Gastrocnemius medialis (tissue), 4 donors: ENCODE measurements around the gene CA12. TPM values are rescaled to one million over a fixed set of nuclear protein-coding genes. Genes with fewer than 3 reads are reported as not detected.

ENCODE experiments used
- ATAC-seq, 2 donors: fragments of 150-250 bp; one replicate each; pipeline ENCODE4 v1.9.1; 2016
- DNase-seq, 2 donors: peaks; one replicate each; pipeline ENCODE4 v3.0.0-alpha.2; 2019
- H3K27ac ChIP-seq, 4 donors: fragments of 200-600 bp; sonication (generic); 1 replicate in 1 of 4; 2 replicates in 3 of 4; pipeline ENCODE4 v1.5.1; 2016 to 2018; ENCODE audit warnings: mild to moderate bottlenecking in 2 of 4, moderate library complexity in 1 of 4
- H3K27me3 ChIP-seq, 3 donors: fragments of 200-600 bp; sonication (generic) in 2 of 3; 1 replicate in 1 of 3; 2 replicates in 2 of 3; pipeline versions ENCODE4 v1.5.1 to v1.6.0; 2016 to 2019; ENCODE audit warnings: mild to moderate bottlenecking in 1 of 3, moderate library complexity in 1 of 3
- H3K36me3 ChIP-seq, 2 donors: fragments of 200-600 bp; sonication (generic) in 1 of 2; one replicate each; pipeline ENCODE4 v1.5.1; 2017 to 2018
- H3K4me1 ChIP-seq, 2 donors: fragments of 200-600 bp; sonication (generic) in 1 of 2; one replicate each; pipeline ENCODE4 v1.5.1; 2016 to 2017; ENCODE audit warnings: mild to moderate bottlenecking in 2 of 2
- H3K4me3 ChIP-seq, 4 donors: fragments of 200-600 bp; sonication (generic) in 3 of 4; 1 replicate in 1 of 4; 2 replicates in 3 of 4; pipeline ENCODE4 v1.5.1; 2016 to 2019; ENCODE audit warnings: mild to moderate bottlenecking in 2 of 4
- H3K9me3 ChIP-seq, 3 donors: fragments of 200-600 bp; sonication (generic) in 2 of 3; 1 replicate in 1 of 3; 2 replicates in 2 of 3; pipeline ENCODE4 v1.5.1; 2016 to 2019
- CTCF ChIP-seq, 5 experiments: fragments of 450-650 bp in 3 of 5; fragments of 200-600 bp in 2 of 5; sonication (generic) in 2 of 5; IDR thresholded peaks in 4 of 5; conservative IDR thresholded peaks in 1 of 5; 1 replicate in 4 of 5; 2 replicates in 1 of 5; pipeline ENCODE4 v1.5.1; 2016 to 2019; ENCODE audit warnings: antibody characterized with exemption in 5 of 5, mild to moderate bottlenecking in 3 of 5, moderate library complexity in 3 of 5
- POLR2A ChIP-seq, 2 donors: fragments of 450-650 bp; IDR thresholded peaks; one replicate each; pipeline ENCODE4 v1.6.1; 2017; ENCODE audit warnings: antibody characterized with exemption in 2 of 2, mild to moderate bottlenecking in 2 of 2, moderate library complexity in 2 of 2
- in situ Hi-C, 4 donors: fragments of 200-750 bp; cut with MboI; loops; one replicate each; pipeline versions ENCODE4 v1.15.0 to v1.8.0; 2017; ENCODE audit warnings: low sequenced_read_pairs in 4 of 4
- intact Hi-C: fragments of 100-400 bp; cut with DNase I; formaldehyde crosslinking; loops from one replicate; pipeline ENCODE4 v1.15.1; 2023; ENCODE audit warnings: low total_unique reads
- total RNA-seq, 4 donors: library from RNA; depleted of rRNA; stranded (reverse); fragments of >200 nt; gene quantifications; one replicate each; pipeline versions ENCODE4 v1.1.0 to v1.2.3, GENCODE V29; 2016

CA12 gene
- total RNA-seq, 4 donors from 2014 or later, result 0.10 to 1.7 TPM; not detected in 2

GRCh38 chr15:63308491-63308890, 73.2 kb downstream of the CA12 start:
- TF ChIP-seq POLR2A (IDR thresholded peaks at IDR 0.05) (no peak), CTCF (IDR thresholded peaks at IDR 0.05 in 4 of 5, conservative IDR thresholded peaks at IDR 0.05 in 1 of 5) (no peak)
- no peak overlapping the region for H3K4me3 ChIP-seq
- intact Hi-C loops (no loop called here), in situ Hi-C loops (no loop called here)
- no peaks in the 10 kb centered on the region for H3K27me3 ChIP-seq
- peaks cover 0 to 19% of the 10 kb centered on the region in 2 donors for H3K36me3 ChIP-seq
- H3K27ac ChIP-seq, result no peak overlapping the region
- ATAC-seq (no peak), DNase-seq (no peak)
- H3K4me1 ChIP-seq, result no peaks in the 10 kb centered on the region
- H3K9me3 ChIP-seq, result no peaks in the 10 kb centered on the region

- TF ChIP-seq CTCF (IDR thresholded peaks at IDR 0.05 in 4 of 5, conservative IDR thresholded peaks at IDR 0.05 in 1 of 5), result no peak
- TF ChIP-seq POLR2A (IDR thresholded peaks at IDR 0.05), result no peak
- intact Hi-C loops, result no loop called here
Measured at GRCh38 chr15:63306492-63307073, 75.1 kb downstream of the CA12 start.

GRCh38 chr15:63305260-63305659, 76.4 kb downstream of the CA12 start:
- in situ Hi-C loops, result no loop called here
- TF ChIP-seq POLR2A (IDR thresholded peaks at IDR 0.05) (no peak), CTCF (IDR thresholded peaks at IDR 0.05 in 4 of 5, conservative IDR thresholded peaks at IDR 0.05 in 1 of 5) (no peak)

More at GRCh38 chr15:63306492-63307073, 75.1 kb downstream of the CA12 start:
- DNase-seq (no peak), ATAC-seq (no peak)
- Histone ChIP-seq H3K9me3 (no peaks in the 10 kb centered on the region), H3K27ac (no peak overlapping the region), H3K27me3 (no peaks in the 10 kb centered on the region), H3K36me3 (peaks cover 0 to 19% of the 10 kb centered on the region in 2 donors), H3K4me3 (no peak overlapping the region), H3K4me1 (no peaks in the 10 kb centered on the region)
- in situ Hi-C loops, result no loop called here

GRCh38 chr15:63301088-63301487, 80.6 kb downstream of the CA12 start:
- no peak for ATAC-seq
- Histone ChIP-seq H3K27ac (no peak overlapping the region), H3K36me3 (peaks cover 0 to 13% of the 10 kb centered on the region in 2 donors), H3K27me3 (no peaks in the 10 kb centered on the region), H3K9me3 (no peaks in the 10 kb centered on the region), H3K4me1 (no peaks in the 10 kb centered on the region), H3K4me3 (no peak overlapping the region)
- intact Hi-C loops (no loop called here), in situ Hi-C loops (no loop called here)
- DNase-seq, result no peak
- TF ChIP-seq CTCF (IDR thresholded peaks at IDR 0.05 in 4 of 5, conservative IDR thresholded peaks at IDR 0.05 in 1 of 5) (no peak), POLR2A (IDR thresholded peaks at IDR 0.05) (no peak)

More at GRCh38 chr15:63305260-63305659, 76.4 kb downstream of the CA12 start:
- Histone ChIP-seq H3K4me1 (no peaks in the 10 kb centered on the region), H3K27ac (no peak overlapping the region), H3K4me3 (no peak overlapping the region), H3K27me3 (no peaks in the 10 kb centered on the region), H3K36me3 (peaks cover 0 to 19% of the 10 kb centered on the region in 2 donors), H3K9me3 (no peaks in the 10 kb centered on the region)
- DNase-seq, result no peak
- intact Hi-C loops, result no loop called here
- ATAC-seq, result no peak
